GM06990 (cell line): ENCODE results near the gene CYS1.

Source experiments
- DNase-seq: peaks from one replicate; pipeline ENCODE4 v3.0.0-alpha.2; 2011; ENCODE audit not compliant: insufficient read length; ENCODE audit errors: extremely low read depth
- H3K27me3 ChIP-seq: replicated peaks from 2 replicates; pipeline ENCODE4 v1.6.0; 2011; ENCODE audit warnings: low read length; ENCODE audit not compliant: control insufficient read depth, insufficient read depth
- H3K36me3 ChIP-seq: 2 replicates; pipeline ENCODE4 v1.5.1; 2011; ENCODE audit warnings: low read length; ENCODE audit not compliant: control insufficient read depth, insufficient read depth
- H3K4me3 ChIP-seq: replicated peaks from 2 replicates; pipeline ENCODE4 v1.5.1; 2011; ENCODE audit warnings: low read depth, mild to moderate bottlenecking, control low read depth, low read length
- CTCF ChIP-seq: IDR thresholded peaks from 2 replicates; pipeline ENCODE4 v1.5.1; 2011; ENCODE audit warnings: low read length, control low read depth, mild to moderate bottlenecking, inconsistent platforms; ENCODE audit not compliant: insufficient read depth, poor library complexity, severe bottlenecking

The CYS1 gene

GRCh38 chr2:10022041-10022421, 58.2 kb downstream of the CYS1 start:
- no peaks in the 10 kb centered on the region; the same call in 1 of the 2 replicates for H3K27me3 ChIP-seq
- no peak for TF ChIP-seq CTCF
- no peak for DNase-seq
- no peak overlapping the region for H3K4me3 ChIP-seq
- H3K36me3 ChIP-seq = no peaks in the 10 kb centered on the region

GRCh38 chr2:10019602-10020400, 60.4 kb downstream of the CYS1 start:
- Histone ChIP-seq H3K4me3 (no peak overlapping the region), H3K27me3 (no peaks in the 10 kb centered on the region; the same call in 1 of the 2 replicates), H3K36me3 (no peaks in the 10 kb centered on the region)
- TF ChIP-seq CTCF = no peak
- DNase-seq = no peak

- Histone ChIP-seq H3K27me3 (no peaks in the 10 kb centered on the region; the same call in 1 of the 2 replicates), H3K4me3 (no peak overlapping the region), H3K36me3 (no peaks in the 10 kb centered on the region)
- TF ChIP-seq CTCF = no peak
- DNase-seq = no peak
Observed at GRCh38 chr2:10019174-10019573, 61.0 kb downstream of the CYS1 start.

GRCh38 chr2:10017313-10017941, 62.8 kb downstream of the CYS1 start:
- DNase-seq = no peak
- Histone ChIP-seq H3K4me3 (no peak overlapping the region), H3K27me3 (no peaks in the 10 kb centered on the region; the same call in 1 of the 2 replicates), H3K36me3 (no peaks in the 10 kb centered on the region)
- TF ChIP-seq CTCF = no peak

GRCh38 chr2:10016802-10017258, 63.4 kb downstream of the CYS1 start:
- Histone ChIP-seq H3K36me3 (no peaks in the 10 kb centered on the region), H3K4me3 (no peak overlapping the region), H3K27me3 (no peaks in the 10 kb centered on the region; the same call in 1 of the 2 replicates)
- TF ChIP-seq CTCF = no peak
- DNase-seq = no peak
